Stomach (tissue), 9 donors: ENCODE measurements around the gene PLXNA2. TPM values are rescaled to one million over a fixed set of nuclear protein-coding genes. Genes with fewer than 3 reads are reported as not detected.

Experiments
- DNase-seq, 2 donors: peaks; one replicate each; pipeline versions ENCODE4 v3.0.0 to v3.0.0-alpha.2; 2013 to 2019
- H3K27ac ChIP-seq, 5 donors: fragments of 200-600 bp in 4 of 5; sonication (generic) in 4 of 5; one replicate each; pipeline ENCODE4 v1.5.1; 2013 to 2019; ENCODE audit warnings: mild to moderate bottlenecking in 1 of 5, moderate library complexity in 1 of 5
- H3K27me3 ChIP-seq, 3 donors: fragments of 200-600 bp; sonication (generic); one replicate each; pipeline ENCODE4 v1.5.1; 2017 to 2019; ENCODE audit warnings: mixed run types in 1 of 3
- H3K36me3 ChIP-seq, 4 donors: fragments of 200-600 bp; sonication (generic); 1 replicate in 3 of 4; 2 replicates in 1 of 4; pipeline ENCODE4 v1.5.1; 2016 to 2019
- H3K4me1 ChIP-seq, 4 donors: fragments of 200-600 bp; sonication (generic); one replicate each; pipeline ENCODE4 v1.5.1; 2016 to 2019
- H3K4me3 ChIP-seq, 4 donors: fragments of 200-600 bp; sonication (generic) in 3 of 4; one replicate each; pipeline ENCODE4 v1.5.1; 2016 to 2019; ENCODE audit warnings: mild to moderate bottlenecking in 1 of 4
- H3K9me3 ChIP-seq, 4 donors: fragments of 200-600 bp; sonication (generic); one replicate each; pipeline ENCODE4 v1.5.1; 2016 to 2019
- EP300 ChIP-seq: sonication (generic); formaldehyde crosslinking; IDR thresholded peaks from one replicate; pipeline ENCODE4 v1.6.1; 2017; ENCODE audit warnings: antibody characterized with exemption
- POLR2A ChIP-seq, 4 donors: fragments of 450-650 bp; IDR thresholded peaks; one replicate each; pipeline ENCODE4 v1.6.1; 2016; ENCODE audit warnings: antibody characterized with exemption in 4 of 4, control low read depth in 2 of 4, mild to moderate bottlenecking in 1 of 4, moderate library complexity in 1 of 4
- POLR2AphosphoS5 ChIP-seq, 3 donors: sonication (generic); formaldehyde crosslinking; IDR thresholded peaks; one replicate each; pipeline ENCODE4 v1.6.1; 2016; ENCODE audit warnings: antibody characterized with exemption in 3 of 3
- WGBS, 5 donors: extraction: QIAGEN DNeasy Blood & Tissue Kit in 3 of 5; methylation state at CpG; one replicate each; pipeline versions ENCODE4 v1.1.5 to v1.1.7; 2013 to 2018; 5-methylcytosine and 5-hydroxymethylcytosine counted together
- intact Hi-C: fragments of 100-400 bp; cut with DNase I; formaldehyde crosslinking; loops from one replicate; pipeline ENCODE4 v1.15.1; 2023; ENCODE audit warnings: low total_unique reads
- polyA plus RNA-seq, 3 donors: library from polyadenylated mRNA; stranded (reverse); fragments of 200-250 nt; gene quantifications; one replicate each; pipeline ENCODE4 v1.2.3, GENCODE V29; 2013
- total RNA-seq, 5 donors: library from RNA; depleted of rRNA; stranded (reverse); fragments of >200 nt; gene quantifications; one replicate each; pipeline versions ENCODE4 v1.1.0 to v1.2.3, GENCODE V29; 2014 to 2016
- TF ChIP-seq, protein P1 (sequence below), 7 experiments: fragments of 450-650 bp in 4 of 7; fragments of 200-600 bp in 3 of 7; sonication (generic) in 3 of 7; IDR thresholded peaks; one replicate each; pipeline ENCODE4 v1.5.1; 2016 to 2019; ENCODE audit warnings: antibody characterized with exemption in 7 of 7, control low read depth in 2 of 7, mild to moderate bottlenecking in 1 of 7
- donor health status: healthy with polysubstance abuse.
- donor health status: Bipolar disorder and iron deficiency.
- donor health status: healthy.

The PLXNA2 gene
- total and polyA plus RNA-seq, 8 donors: 2.7 to 185 (median 28.7) TPM

- intact Hi-C loops: no loop called here
- H3K36me3 ChIP-seq: peaks cover 0 to 6% (median 3%) of the 10 kb centered on the region in 4 donors
- H3K4me1 ChIP-seq: peaks cover 5 to 51% (median 27%) of the 10 kb centered on the region in 4 donors
- no peak for TF ChIP-seq POLR2A (IDR thresholded peaks at IDR 0.05)
- no peak for TF ChIP-seq EP300
- no peak for TF ChIP-seq POLR2AphosphoS5 (IDR thresholded peaks at IDR 0.05)
- TF ChIP-seq, protein P1, sequence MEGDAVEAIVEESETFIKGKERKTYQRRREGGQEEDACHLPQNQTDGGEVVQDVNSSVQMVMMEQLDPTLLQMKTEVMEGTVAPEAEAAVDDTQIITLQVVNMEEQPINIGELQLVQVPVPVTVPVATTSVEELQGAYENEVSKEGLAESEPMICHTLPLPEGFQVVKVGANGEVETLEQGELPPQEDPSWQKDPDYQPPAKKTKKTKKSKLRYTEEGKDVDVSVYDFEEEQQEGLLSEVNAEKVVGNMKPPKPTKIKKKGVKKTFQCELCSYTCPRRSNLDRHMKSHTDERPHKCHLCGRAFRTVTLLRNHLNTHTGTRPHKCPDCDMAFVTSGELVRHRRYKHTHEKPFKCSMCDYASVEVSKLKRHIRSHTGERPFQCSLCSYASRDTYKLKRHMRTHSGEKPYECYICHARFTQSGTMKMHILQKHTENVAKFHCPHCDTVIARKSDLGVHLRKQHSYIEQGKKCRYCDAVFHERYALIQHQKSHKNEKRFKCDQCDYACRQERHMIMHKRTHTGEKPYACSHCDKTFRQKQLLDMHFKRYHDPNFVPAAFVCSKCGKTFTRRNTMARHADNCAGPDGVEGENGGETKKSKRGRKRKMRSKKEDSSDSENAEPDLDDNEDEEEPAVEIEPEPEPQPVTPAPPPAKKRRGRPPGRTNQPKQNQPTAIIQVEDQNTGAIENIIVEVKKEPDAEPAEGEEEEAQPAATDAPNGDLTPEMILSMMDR (IDR thresholded peaks at IDR 0.05): no peak
- H3K4me3 ChIP-seq: no peak overlapping the region
- H3K9me3 ChIP-seq: no peaks in the 10 kb centered on the region
- H3K27ac ChIP-seq: no peak overlapping the region
- no peaks in the 10 kb centered on the region for H3K27me3 ChIP-seq
- WGBS, 5 donors: 70 to 85% (median 77%) methylated on average over 3 of the region's 3 CpGs
- no peak for DNase-seq
These were observed 126.8 kb downstream of the PLXNA2 start for GRCh38 chr1:208117409-208117808.

DNA sequence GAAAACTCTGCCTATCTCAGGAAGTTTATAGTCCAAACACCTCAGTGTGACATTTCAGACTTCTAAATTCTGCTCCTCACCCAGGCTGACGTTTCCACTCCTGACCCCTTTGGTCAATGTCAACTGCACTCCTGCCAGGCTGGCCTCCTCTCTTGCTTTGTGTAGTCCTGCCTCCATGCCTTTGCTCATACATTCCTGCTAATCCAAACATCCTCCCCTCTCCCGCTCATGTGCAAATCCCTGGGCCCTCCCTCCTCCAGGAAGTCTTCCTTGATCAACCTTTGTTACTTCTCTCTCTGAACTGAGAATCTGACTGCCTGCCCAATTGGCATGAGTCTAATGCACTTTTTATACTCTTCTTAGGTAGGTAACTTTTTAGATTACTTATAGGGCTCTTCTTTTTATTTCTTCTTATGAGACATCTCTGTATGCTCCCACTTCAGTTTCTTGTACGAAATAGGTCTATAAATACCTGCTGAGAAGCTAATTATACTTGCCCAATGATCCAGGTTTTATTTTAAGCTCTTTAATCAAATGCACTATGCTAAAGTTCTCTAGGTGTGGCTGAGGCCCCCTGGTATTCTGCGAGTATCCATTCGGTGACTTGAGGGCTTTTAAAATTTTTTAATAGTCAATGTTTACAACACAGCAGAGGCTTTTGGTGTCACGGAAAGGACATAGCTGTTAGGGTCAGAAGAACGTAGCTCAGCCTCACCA is 128.1 kb downstream of the PLXNA2 start:
- 65 to 74% (median 65%) methylated on average over 7 of the region's 7 CpGs for WGBS, 5 donors
- Histone ChIP-seq H3K27me3 (no peaks in the 10 kb centered on the region), H3K27ac (no peak overlapping the region), H3K4me1 (peaks cover 5 to 48% (median 26%) of the 10 kb centered on the region in 4 donors), H3K9me3 (no peaks in the 10 kb centered on the region), H3K36me3 (peaks cover 0 to 6% (median 3%) of the 10 kb centered on the region in 4 donors), H3K4me3 (no peak overlapping the region)
- no peak for DNase-seq
- TF ChIP-seq POLR2A (IDR thresholded peaks at IDR 0.05) (no peak), POLR2AphosphoS5 (IDR thresholded peaks at IDR 0.05) (no peak), EP300 (no peak)
- TF ChIP-seq, protein P1 (IDR thresholded peaks at IDR 0.05): no peak
- intact Hi-C loops: no loop called here

- Histone ChIP-seq H3K27ac (no peak overlapping the region), H3K4me1 (peaks cover 0 to 25% (median 11%) of the 10 kb centered on the region in 4 donors), H3K27me3 (no peaks in the 10 kb centered on the region), H3K36me3 (peaks cover 0 to 4% (median 1%) of the 10 kb centered on the region in 4 donors), H3K4me3 (no peak overlapping the region), H3K9me3 (no peaks in the 10 kb centered on the region)
- no peak for TF ChIP-seq POLR2A (IDR thresholded peaks at IDR 0.05)
- TF ChIP-seq EP300: no peak
- no peak for TF ChIP-seq POLR2AphosphoS5 (IDR thresholded peaks at IDR 0.05)
- TF ChIP-seq, protein P1 (IDR thresholded peaks at IDR 0.05): no peak
- DNase-seq: no peak
- intact Hi-C loops: no loop called here
These were observed 131.2 kb downstream of the PLXNA2 start for GRCh38 chr1:208113011-208113410.

DNA sequence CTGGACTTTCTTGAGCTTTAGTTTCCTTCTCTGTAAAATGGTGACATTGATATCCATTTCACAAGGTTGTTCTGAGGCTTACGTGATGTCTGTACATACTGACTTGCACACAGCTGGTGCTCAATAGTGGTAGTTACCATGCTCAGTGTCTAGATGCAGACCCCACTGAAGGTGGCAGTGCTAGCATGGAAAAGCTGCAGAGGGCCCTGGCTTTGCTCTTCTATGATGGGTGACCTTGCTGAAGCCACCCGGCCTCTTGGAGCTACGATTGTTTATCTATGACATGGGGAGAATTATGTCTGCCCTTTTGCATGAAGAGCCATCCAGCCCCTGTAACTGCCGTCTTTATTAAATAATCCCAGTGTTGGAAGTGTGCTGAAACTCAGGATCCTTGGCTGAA is 131.8 kb downstream of the PLXNA2 start:
- no peak for DNase-seq
- H3K27ac ChIP-seq: no peak overlapping the region
- WGBS, 5 donors: 72 to 88% (median 82%) methylated on average over 4 of the region's 4 CpGs

More for the DNA sequence above, 131.8 kb downstream of the PLXNA2 start:
- Histone ChIP-seq H3K9me3 (no peaks in the 10 kb centered on the region), H3K27me3 (no peaks in the 10 kb centered on the region), H3K36me3 (peaks cover 0 to 4% (median 2%) of the 10 kb centered on the region in 4 donors), H3K4me1 (peaks cover 0 to 25% (median 10%) of the 10 kb centered on the region in 4 donors), H3K4me3 (no peak overlapping the region)
- no peak for TF ChIP-seq EP300
- TF ChIP-seq, protein P1 (IDR thresholded peaks at IDR 0.05): no peak
- TF ChIP-seq POLR2AphosphoS5 (IDR thresholded peaks at IDR 0.05): no peak
- no peak for TF ChIP-seq POLR2A (IDR thresholded peaks at IDR 0.05)
- intact Hi-C loops: no loop called here
